ENCODE measurements around the gene DPF3. TPM values are rescaled to one million over a fixed set of nuclear protein-coding genes. Genes with fewer than 3 reads are reported as not detected.

The DPF3 gene
- total and polyA plus RNA-seq, 7 experiments from 2014 or later, result 0.07 to 5.5 (median 0.57) TPM; not detected in 1

DNA sequence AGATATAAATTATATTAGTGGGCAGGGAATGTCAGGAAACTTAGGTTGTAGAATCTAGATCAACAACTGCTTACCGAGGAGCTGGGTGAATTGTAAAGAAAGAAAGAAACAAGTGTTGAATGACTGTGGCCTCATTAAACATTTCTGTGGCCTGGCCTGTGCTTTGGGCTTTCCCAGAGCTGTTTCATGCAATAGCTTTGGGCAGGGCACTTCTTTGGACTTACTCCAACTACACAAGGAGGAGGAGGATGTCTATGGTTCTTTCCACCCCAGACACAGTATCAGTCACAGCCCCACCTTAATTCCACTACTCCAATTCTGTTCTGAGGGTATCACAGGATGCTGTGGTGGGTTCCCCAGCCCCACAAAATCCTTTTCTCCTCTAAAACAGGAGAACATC lies 38.0 kb downstream of the DPF3 start:
- no peak for ATAC-seq
- no peaks in the 10 kb centered on the region for H3K4me1 ChIP-seq (ENCODE audit: control insufficient read depth in 2 of 2, insufficient read depth in 2 of 2, low read length in 2 of 2)
- Mint-ChIP-seq H3K4me1 (peaks cover 0 to 12% (median 0%) of the 10 kb centered on the region in 7 donors), H3K4me3 (no peak overlapping the region), H3K27ac (no peak overlapping the region), H3K27me3 (peaks cover 0 to 7% (median 0%) of the 10 kb centered on the region in 5 donors), H3K36me3 (peaks cover 0 to 2% (median 0%) of the 10 kb centered on the region in 5 donors), H3K9me3 (no peaks in the 10 kb centered on the region)
- no peak overlapping the region for H3K27ac ChIP-seq (ENCODE audit: low read depth, low read length)
- CTCF ChIA-PET, result no interaction called here
- no peaks in the 10 kb centered on the region for H3K9me3 ChIP-seq (ENCODE audit: control insufficient read depth in 2 of 3, low read length in 3 of 3)
- no peak overlapping the region for H3K4me3 ChIP-seq (ENCODE audit: low read length)
- H3K36me3 ChIP-seq (ENCODE audit: control insufficient read depth in 2 of 3, insufficient read depth in 3 of 3, low read length in 3 of 3), result no peaks in the 10 kb centered on the region
- intact Hi-C loops (cut with micrococcal nuclease), result no loop called here
- no peaks in the 10 kb centered on the region for H3K27me3 ChIP-seq (ENCODE audit: control insufficient read depth in 2 of 2, insufficient read depth in 2 of 2, low read length in 2 of 2)
- DNase-seq, result no peak
- POLR2A ChIA-PET, result no interaction called here

DNA sequence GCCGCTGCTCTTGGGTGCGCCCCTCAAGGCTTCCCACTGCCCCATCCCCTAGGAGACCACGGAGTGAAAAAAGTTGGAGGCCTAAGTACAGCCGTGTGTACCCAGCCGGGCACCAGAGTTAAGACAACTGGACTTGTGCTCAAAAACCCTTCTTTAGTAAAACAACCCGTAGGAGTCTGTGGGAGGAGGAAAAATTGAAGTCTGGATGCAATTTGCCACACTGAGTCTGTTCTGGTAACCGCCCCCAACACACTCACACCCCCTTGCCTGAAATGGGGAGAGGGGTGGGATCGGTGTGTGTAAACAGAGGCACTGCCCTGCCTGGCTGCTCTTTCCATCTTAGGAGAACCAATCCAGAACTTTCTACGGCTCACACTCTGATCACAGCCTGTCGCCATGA lies 41.7 kb downstream of the DPF3 start:
- Histone ChIP-seq H3K4me1 (ENCODE audit: control insufficient read depth in 2 of 2, insufficient read depth in 2 of 2, low read length in 2 of 2) (no peaks in the 10 kb centered on the region), H3K9me3 (ENCODE audit: control insufficient read depth in 2 of 3, low read length in 3 of 3) (no peaks in the 10 kb centered on the region), H3K27ac (ENCODE audit: low read depth, low read length) (no peak overlapping the region), H3K27me3 (ENCODE audit: control insufficient read depth in 2 of 2, insufficient read depth in 2 of 2, low read length in 2 of 2) (no peaks in the 10 kb centered on the region), H3K36me3 (ENCODE audit: control insufficient read depth in 2 of 3, insufficient read depth in 3 of 3, low read length in 3 of 3) (no peaks in the 10 kb centered on the region), H3K4me3 (ENCODE audit: low read length) (no peak overlapping the region)
- no peaks in the 10 kb centered on the region for H3K9me3 Mint-ChIP-seq
- DNase-seq, result no peak
- peaks cover 4 to 14% (median 8%) of the 10 kb centered on the region in 5 donors for H3K27me3 Mint-ChIP-seq
- CTCF ChIA-PET, result no interaction called here
- no peak overlapping the region for H3K4me3 Mint-ChIP-seq
- H3K27ac Mint-ChIP-seq, result no peak overlapping the region
- peaks cover 0 to 12% (median 0%) of the 10 kb centered on the region in 7 donors for H3K4me1 Mint-ChIP-seq
- H3K36me3 Mint-ChIP-seq, result peaks cover 0 to 2% (median 0%) of the 10 kb centered on the region in 5 donors
- intact Hi-C loops (cut with micrococcal nuclease), result no loop called here
- POLR2A ChIA-PET, result no interaction called here
- ATAC-seq, result no peak

DNA sequence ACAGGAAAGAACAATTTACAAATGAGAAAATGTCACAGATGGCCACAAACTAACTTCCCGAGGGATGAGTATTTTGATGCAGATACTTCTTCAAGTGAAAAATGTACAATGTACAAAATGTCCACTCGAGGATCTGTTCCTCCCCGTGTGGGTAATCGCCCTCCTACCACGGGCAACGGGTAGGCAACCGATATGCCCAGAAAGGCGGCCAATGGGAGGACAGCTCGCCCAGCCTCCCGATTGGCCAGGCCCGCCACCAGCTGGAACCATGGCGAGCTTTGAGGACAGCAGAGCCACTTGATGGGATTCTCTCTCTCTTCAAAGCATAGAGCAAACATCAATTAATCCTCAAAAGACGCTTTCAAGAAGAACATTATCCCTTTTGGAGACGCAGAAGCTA lies 42.3 kb downstream of the DPF3 start:
- Histone ChIP-seq H3K27me3 (ENCODE audit: control insufficient read depth in 2 of 2, insufficient read depth in 2 of 2, low read length in 2 of 2) (no peaks in the 10 kb centered on the region), H3K9me3 (ENCODE audit: control insufficient read depth in 2 of 3, low read length in 3 of 3) (no peaks in the 10 kb centered on the region), H3K4me3 (ENCODE audit: low read length) (no peak overlapping the region), H3K4me1 (ENCODE audit: control insufficient read depth in 2 of 2, insufficient read depth in 2 of 2, low read length in 2 of 2) (no peaks in the 10 kb centered on the region), H3K27ac (ENCODE audit: low read depth, low read length) (no peak overlapping the region), H3K36me3 (ENCODE audit: control insufficient read depth in 2 of 3, insufficient read depth in 3 of 3, low read length in 3 of 3) (no peaks in the 10 kb centered on the region)
- ChIA-PET CTCF (no interaction called here), POLR2A (no interaction called here)
- Mint-ChIP-seq H3K9me3 (no peaks in the 10 kb centered on the region), H3K4me1 (peaks cover 0 to 11% (median 0%) of the 10 kb centered on the region in 7 donors), H3K36me3 (peaks cover 0 to 2% (median 0%) of the 10 kb centered on the region in 5 donors), H3K27me3 (peaks cover 4 to 15% (median 8%) of the 10 kb centered on the region in 5 donors), H3K27ac (no peak overlapping the region), H3K4me3 (no peak overlapping the region)
- intact Hi-C loops (cut with micrococcal nuclease), result no loop called here
- ATAC-seq, result no peak
- no peak for DNase-seq

DNA sequence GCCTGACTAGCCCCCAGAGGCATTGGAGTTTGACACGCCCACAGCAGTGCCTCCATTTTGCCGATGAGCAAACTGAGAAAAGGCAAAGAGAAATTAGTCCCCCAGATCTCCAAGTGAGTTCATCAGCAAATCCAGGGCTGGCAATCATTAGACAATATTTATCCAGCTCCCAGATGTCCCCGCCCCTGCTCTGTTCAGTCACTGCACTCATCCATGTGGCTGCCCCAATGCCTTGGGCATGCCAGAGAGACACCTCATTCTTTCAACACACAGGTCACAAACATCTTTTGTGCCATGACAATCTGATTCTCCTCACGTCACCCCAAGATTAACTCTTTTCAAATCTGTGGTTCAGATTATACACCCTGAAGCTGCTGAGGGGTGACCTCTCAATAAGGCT lies 43.5 kb downstream of the DPF3 start:
- CTCF ChIA-PET, result no interaction called here

DNA sequence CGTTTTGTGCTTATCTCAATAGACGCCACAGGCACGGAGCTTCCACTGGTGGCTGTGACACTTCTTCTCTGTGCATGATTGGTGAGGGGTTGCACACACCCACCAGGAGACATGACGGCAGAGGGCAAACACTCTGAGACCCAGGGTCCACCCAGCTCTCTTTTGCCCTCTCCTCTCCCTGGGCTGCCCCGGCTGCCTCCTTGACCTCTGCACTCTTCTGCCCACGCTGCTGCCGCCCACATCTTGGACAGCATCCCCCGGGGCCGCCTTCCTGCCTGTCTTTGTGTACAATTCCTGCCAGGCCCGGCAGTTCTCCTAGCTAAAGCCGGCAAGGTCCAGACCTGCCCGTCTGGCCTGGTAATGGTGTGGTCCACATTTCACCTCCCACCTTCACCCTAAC lies 44.7 kb downstream of the DPF3 start:
- Mint-ChIP-seq H3K4me3 (no peak overlapping the region), H3K36me3 (peaks cover 0 to 2% (median 0%) of the 10 kb centered on the region in 5 donors), H3K9me3 (peaks cover 0 to 1% (median 0%) of the 10 kb centered on the region in 11 donors), H3K27ac (no peak overlapping the region), H3K4me1 (peaks cover 0 to 4% (median 0%) of the 10 kb centered on the region in 7 donors), H3K27me3 (peaks cover 4 to 15% (median 8%) of the 10 kb centered on the region in 5 donors)
- intact Hi-C loops (cut with micrococcal nuclease), result no loop called here
- CTCF ChIA-PET, result no interaction called here
- DNase-seq (no peak), ATAC-seq (no peak)
- POLR2A ChIA-PET, result no interaction called here
- Histone ChIP-seq H3K27ac (ENCODE audit: low read depth, low read length) (no peak overlapping the region), H3K4me3 (ENCODE audit: low read length) (no peak overlapping the region), H3K4me1 (ENCODE audit: control insufficient read depth in 2 of 2, insufficient read depth in 2 of 2, low read length in 2 of 2) (no peaks in the 10 kb centered on the region), H3K27me3 (ENCODE audit: control insufficient read depth in 2 of 2, insufficient read depth in 2 of 2, low read length in 2 of 2) (no peaks in the 10 kb centered on the region), H3K36me3 (ENCODE audit: control insufficient read depth in 2 of 3, insufficient read depth in 3 of 3, low read length in 3 of 3) (no peaks in the 10 kb centered on the region), H3K9me3 (ENCODE audit: control insufficient read depth in 2 of 3, low read length in 3 of 3) (no peaks in the 10 kb centered on the region)

More for the DNA sequence above, 43.5 kb downstream of the DPF3 start:
- no peak for DNase-seq
- Histone ChIP-seq H3K9me3 (ENCODE audit: control insufficient read depth in 2 of 3, low read length in 3 of 3) (no peaks in the 10 kb centered on the region), H3K4me3 (ENCODE audit: low read length) (no peak overlapping the region), H3K27ac (ENCODE audit: low read depth, low read length) (no peak overlapping the region), H3K36me3 (ENCODE audit: control insufficient read depth in 2 of 3, insufficient read depth in 3 of 3, low read length in 3 of 3) (no peaks in the 10 kb centered on the region), H3K4me1 (ENCODE audit: control insufficient read depth in 2 of 2, insufficient read depth in 2 of 2, low read length in 2 of 2) (no peaks in the 10 kb centered on the region), H3K27me3 (ENCODE audit: control insufficient read depth in 2 of 2, insufficient read depth in 2 of 2, low read length in 2 of 2) (no peaks in the 10 kb centered on the region)
- no peak for ATAC-seq
- Mint-ChIP-seq H3K4me1 (peaks cover 0 to 4% (median 0%) of the 10 kb centered on the region in 7 donors), H3K27me3 (peaks cover 4 to 15% (median 8%) of the 10 kb centered on the region in 5 donors), H3K27ac (no peak overlapping the region), H3K36me3 (peaks cover 0 to 2% (median 0%) of the 10 kb centered on the region in 5 donors), H3K9me3 (no peaks in the 10 kb centered on the region), H3K4me3 (no peak overlapping the region)
- POLR2A ChIA-PET, result no interaction called here
- intact Hi-C loops (cut with micrococcal nuclease), result no loop called here

DNA sequence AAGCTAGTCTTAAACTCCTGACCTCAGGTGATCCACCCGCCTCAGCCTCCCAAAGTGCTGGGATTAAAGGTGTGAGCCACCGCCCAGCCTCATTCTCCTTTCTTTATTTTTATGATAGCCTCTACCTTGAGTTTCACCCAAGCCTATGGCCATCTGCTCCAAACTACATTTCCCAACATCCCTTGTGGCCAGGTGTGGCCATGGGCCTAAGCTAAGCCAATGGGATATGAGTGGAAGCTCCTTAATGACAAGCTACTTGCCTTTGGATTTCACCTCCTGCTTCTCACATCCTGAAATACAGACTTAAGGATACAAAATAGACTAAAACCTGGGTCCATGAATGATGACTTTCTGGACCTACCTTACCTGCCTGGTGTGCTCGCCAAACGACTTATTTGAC lies 46.2 kb downstream of the DPF3 start:
- Mint-ChIP-seq H3K27me3 (peaks cover 4 to 15% (median 8%) of the 10 kb centered on the region in 5 donors), H3K4me1 (peaks cover 0 to 4% (median 0%) of the 10 kb centered on the region in 7 donors), H3K4me3 (no peak overlapping the region), H3K27ac (no peak overlapping the region), H3K36me3 (no peaks in the 10 kb centered on the region), H3K9me3 (peaks cover 0 to 1% (median 0%) of the 10 kb centered on the region in 11 donors)
- Histone ChIP-seq H3K27ac (ENCODE audit: low read depth, low read length) (no peak overlapping the region), H3K4me1 (ENCODE audit: control insufficient read depth in 2 of 2, insufficient read depth in 2 of 2, low read length in 2 of 2) (no peaks in the 10 kb centered on the region), H3K9me3 (ENCODE audit: control insufficient read depth in 2 of 3, low read length in 3 of 3) (no peaks in the 10 kb centered on the region), H3K4me3 (ENCODE audit: low read length) (no peak overlapping the region), H3K27me3 (ENCODE audit: control insufficient read depth in 2 of 2, insufficient read depth in 2 of 2, low read length in 2 of 2) (no peaks in the 10 kb centered on the region), H3K36me3 (ENCODE audit: control insufficient read depth in 2 of 3, insufficient read depth in 3 of 3, low read length in 3 of 3) (no peaks in the 10 kb centered on the region)
- no peak for DNase-seq
- ChIA-PET POLR2A (no interaction called here), CTCF (no interaction called here)
- no peak for ATAC-seq
- intact Hi-C loops (cut with micrococcal nuclease), result no loop called here

DNA sequence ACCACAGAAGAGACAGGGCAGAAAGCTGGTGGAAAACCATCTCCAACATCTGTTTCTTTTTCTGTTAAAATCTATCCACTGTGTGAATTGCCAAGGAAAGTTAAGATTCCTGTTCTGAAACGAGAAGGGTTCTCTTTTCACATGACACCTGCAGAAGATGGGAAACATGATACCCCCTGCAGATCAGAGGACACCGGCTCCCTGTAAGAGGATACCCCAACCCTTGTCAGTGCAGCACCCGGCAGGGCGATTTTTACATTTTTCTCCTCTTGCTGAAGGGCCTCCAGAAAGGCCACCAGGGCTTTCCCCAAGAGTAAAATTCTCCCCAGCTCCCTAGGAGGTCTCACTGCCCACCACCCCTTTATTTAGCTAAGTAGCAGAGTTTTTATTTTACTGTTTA lies 48.2 kb downstream of the DPF3 start:
- H3K4me3 Mint-ChIP-seq, result no peak overlapping the region
- H3K27me3 Mint-ChIP-seq, result peaks cover 5 to 17% (median 6%) of the 10 kb centered on the region in 5 donors
- H3K27ac Mint-ChIP-seq, result no peak overlapping the region
- H3K4me3 ChIP-seq (ENCODE audit: low read length), result no peak overlapping the region
- no peaks in the 10 kb centered on the region for H3K9me3 ChIP-seq (ENCODE audit: control insufficient read depth in 2 of 3, low read length in 3 of 3)
- peaks cover 0 to 4% (median 0%) of the 10 kb centered on the region in 7 donors for H3K4me1 Mint-ChIP-seq
- DNase-seq (no peak), ATAC-seq (no peak)
- H3K4me1 ChIP-seq (ENCODE audit: control insufficient read depth in 2 of 2, insufficient read depth in 2 of 2, low read length in 2 of 2), result no peaks in the 10 kb centered on the region
- no peaks in the 10 kb centered on the region for H3K36me3 Mint-ChIP-seq
- peaks cover 0 to 1% (median 0%) of the 10 kb centered on the region in 11 donors for H3K9me3 Mint-ChIP-seq
- intact Hi-C loops (cut with micrococcal nuclease), result no loop called here
- CTCF ChIA-PET, result no interaction called here
- H3K27me3 ChIP-seq (ENCODE audit: control insufficient read depth in 2 of 2, insufficient read depth in 2 of 2, low read length in 2 of 2), result no peaks in the 10 kb centered on the region
- no peaks in the 10 kb centered on the region for H3K36me3 ChIP-seq (ENCODE audit: control insufficient read depth in 2 of 3, insufficient read depth in 3 of 3, low read length in 3 of 3)
- no peak overlapping the region for H3K27ac ChIP-seq (ENCODE audit: low read depth, low read length)
- POLR2A ChIA-PET, result no interaction called here

Measured in naive thymus-derived CD4-positive, alpha-beta T cell (primary cell).